ENCODE results near the gene TTLL11.

DNA sequence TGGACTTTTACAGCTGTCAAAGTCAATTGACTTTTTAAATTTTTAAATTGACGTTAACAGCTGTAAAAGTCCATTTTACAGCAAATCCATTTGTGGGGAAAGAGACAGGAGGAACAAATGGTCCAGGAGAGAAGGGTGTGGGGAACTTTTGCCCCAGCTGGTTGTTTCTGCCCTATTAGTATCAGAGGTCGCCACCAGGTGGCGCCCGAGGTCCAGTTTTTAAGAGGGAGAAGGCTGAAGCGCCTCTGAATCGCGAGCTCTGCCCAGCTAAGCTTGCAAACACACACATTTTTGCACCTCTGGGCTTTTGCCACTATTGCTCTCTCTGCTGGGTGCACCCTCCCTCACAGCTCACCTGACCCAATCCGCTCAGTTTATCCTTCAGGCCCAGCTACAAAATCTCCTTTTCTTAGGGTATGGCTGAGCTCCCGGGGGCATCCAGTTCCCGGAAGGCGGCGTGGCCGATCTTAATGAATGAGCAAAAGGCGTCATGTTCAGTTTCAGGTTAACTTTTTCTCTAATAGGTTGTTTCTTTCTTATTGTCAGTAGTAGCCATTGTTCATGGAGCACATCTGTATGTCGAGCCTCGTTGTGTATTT, 6.3 kb upstream of the TTLL11 start:
- no peak for TF ChIP-seq POLR2AphosphoS5 (IDR thresholded peaks at IDR 0.05)
- no peak for TF ChIP-seq POLR2A (IDR thresholded peaks at IDR 0.05)
- no peak for TF ChIP-seq EP300 (IDR thresholded peaks at IDR 0.05)
- TF ChIP-seq, protein P1, sequence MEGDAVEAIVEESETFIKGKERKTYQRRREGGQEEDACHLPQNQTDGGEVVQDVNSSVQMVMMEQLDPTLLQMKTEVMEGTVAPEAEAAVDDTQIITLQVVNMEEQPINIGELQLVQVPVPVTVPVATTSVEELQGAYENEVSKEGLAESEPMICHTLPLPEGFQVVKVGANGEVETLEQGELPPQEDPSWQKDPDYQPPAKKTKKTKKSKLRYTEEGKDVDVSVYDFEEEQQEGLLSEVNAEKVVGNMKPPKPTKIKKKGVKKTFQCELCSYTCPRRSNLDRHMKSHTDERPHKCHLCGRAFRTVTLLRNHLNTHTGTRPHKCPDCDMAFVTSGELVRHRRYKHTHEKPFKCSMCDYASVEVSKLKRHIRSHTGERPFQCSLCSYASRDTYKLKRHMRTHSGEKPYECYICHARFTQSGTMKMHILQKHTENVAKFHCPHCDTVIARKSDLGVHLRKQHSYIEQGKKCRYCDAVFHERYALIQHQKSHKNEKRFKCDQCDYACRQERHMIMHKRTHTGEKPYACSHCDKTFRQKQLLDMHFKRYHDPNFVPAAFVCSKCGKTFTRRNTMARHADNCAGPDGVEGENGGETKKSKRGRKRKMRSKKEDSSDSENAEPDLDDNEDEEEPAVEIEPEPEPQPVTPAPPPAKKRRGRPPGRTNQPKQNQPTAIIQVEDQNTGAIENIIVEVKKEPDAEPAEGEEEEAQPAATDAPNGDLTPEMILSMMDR (IDR thresholded peaks at IDR 0.05) = peak; percentile 74 to 78

All from suprapubic skin (tissue), 4 donors.